Measurements from ENCODE around the gene DALRD3.

DALRD3 gene

DNA sequence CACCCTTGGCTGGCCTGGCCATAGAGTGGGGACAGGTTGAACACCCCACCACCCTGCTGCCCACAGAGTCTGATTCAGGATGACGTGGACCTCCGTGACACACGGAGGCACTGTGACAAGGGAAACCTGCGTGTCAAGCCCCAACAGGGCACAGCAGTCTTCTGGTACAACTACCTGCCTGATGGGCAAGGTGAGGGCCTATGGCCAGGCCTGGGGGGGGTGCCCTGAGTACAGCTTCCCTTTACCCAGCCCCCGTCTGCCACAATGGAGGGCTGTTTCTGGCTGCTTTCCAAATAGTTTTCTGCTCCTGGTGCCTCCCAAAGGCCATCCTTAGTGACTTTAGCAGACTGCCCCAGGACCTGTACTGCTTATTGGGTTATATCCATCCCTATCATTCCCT is 12.4 kb downstream of the DALRD3 start:
- H2AK5ac ChIP-seq (ENCODE audit: low read length): peak overlapping the region; percentile 89
- H3K4ac ChIP-seq (ENCODE audit: low read depth, low read length): no peak overlapping the region
- H3K27ac ChIP-seq (ENCODE audit: low read depth, low read length): no peak overlapping the region
- H4K91ac ChIP-seq (ENCODE audit: low read depth, low read length): peak overlapping the region; percentile 89
- no peak overlapping the region for H2BK5ac ChIP-seq (ENCODE audit: low read depth, low read length, poor library complexity)
- H3K4me1 ChIP-seq (ENCODE audit: control insufficient read depth in 1 of 2, insufficient read depth in 2 of 2, low read length in 2 of 2): peaks cover 13% of the 10 kb centered on the region in 2 experiments
- H2BK12ac ChIP-seq (ENCODE audit: low read length): no peak overlapping the region
- H2AFZ ChIP-seq (ENCODE audit: insufficient read depth, low read length, poor library complexity): no peak overlapping the region
- H4K12ac ChIP-seq (ENCODE audit: low read depth, low read length): peak overlapping the region; percentile 90
- peaks cover 0 to 2% of the 10 kb centered on the region in 2 experiments for H3K36me3 ChIP-seq (ENCODE audit: control insufficient read depth in 1 of 2, insufficient read depth in 2 of 2, low read length in 2 of 2)
- peaks cover 10% of the 10 kb centered on the region for H3K79me1 ChIP-seq (ENCODE audit: low read length)
- H3K27me3 ChIP-seq (ENCODE audit: insufficient read depth, low read length): no peaks in the 10 kb centered on the region
- no peaks in the 10 kb centered on the region for H3K9me3 ChIP-seq (ENCODE audit: insufficient read depth, low read depth, low read length)
- H3K4me3 ChIP-seq (ENCODE audit: low read depth, low read length): no peak overlapping the region
- H3K14ac ChIP-seq (ENCODE audit: low read length): no peak overlapping the region
- H3K23ac ChIP-seq (ENCODE audit: low read length): no peak overlapping the region
- no peak overlapping the region for H2BK120ac ChIP-seq (ENCODE audit: insufficient read depth, low read length, poor library complexity)
- H3K4me2 ChIP-seq (ENCODE audit: low read length): no peak overlapping the region
- WGBS (ENCODE audit: extremely low coverage, insufficient coverage, insufficient read length): no CpG with 5 or more reads among the region's 5 CpGs
- no peak overlapping the region for H3K18ac ChIP-seq (ENCODE audit: low read length)
- H4K8ac ChIP-seq (ENCODE audit: low read depth, low read length): peak overlapping the region; percentile 93
- peaks cover 14% of the 10 kb centered on the region for H3K79me2 ChIP-seq (ENCODE audit: control insufficient read depth, insufficient read depth, low read length, poor library complexity)
- DNase-seq: no peak
- no peak overlapping the region for H3K9ac ChIP-seq (ENCODE audit: low read length)

DNA sequence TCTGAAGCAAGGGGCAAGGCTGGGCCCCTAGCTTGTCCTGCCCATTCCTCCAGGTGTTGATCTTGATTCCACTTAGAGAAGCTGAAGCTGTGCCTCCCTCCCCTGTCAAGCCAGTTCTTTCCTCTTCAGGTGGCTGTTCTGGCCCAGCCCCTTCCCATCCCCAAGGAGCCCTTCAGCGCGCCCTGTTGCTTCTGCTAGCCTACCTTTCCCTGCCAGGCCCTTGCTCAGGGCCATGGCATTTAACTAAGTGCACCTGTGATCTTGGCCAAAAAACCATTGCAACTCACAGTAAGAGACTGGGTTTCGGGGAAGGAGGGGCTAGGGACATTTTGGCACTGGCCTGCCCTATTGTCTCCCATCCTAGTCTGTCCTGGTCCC is 13.1 kb downstream of the DALRD3 start:
- no peak overlapping the region for H3K4me2 ChIP-seq (ENCODE audit: low read length)
- H3K18ac ChIP-seq (ENCODE audit: low read length): no peak overlapping the region
- H3K14ac ChIP-seq (ENCODE audit: low read length): no peak overlapping the region
- H2AK5ac ChIP-seq (ENCODE audit: low read length): no peak overlapping the region
- WGBS (ENCODE audit: extremely low coverage, insufficient coverage, insufficient read length): no CpG with 5 or more reads among the region's 3 CpGs
- no peak for DNase-seq
- no peak overlapping the region for H4K12ac ChIP-seq (ENCODE audit: low read depth, low read length)
- H2BK120ac ChIP-seq (ENCODE audit: insufficient read depth, low read length, poor library complexity): no peak overlapping the region
- H2BK5ac ChIP-seq (ENCODE audit: low read depth, low read length, poor library complexity): no peak overlapping the region
- peaks cover 14% of the 10 kb centered on the region for H3K79me2 ChIP-seq (ENCODE audit: control insufficient read depth, insufficient read depth, low read length, poor library complexity)
- peaks cover 10% of the 10 kb centered on the region for H3K79me1 ChIP-seq (ENCODE audit: low read length)
- H3K23ac ChIP-seq (ENCODE audit: low read length): no peak overlapping the region
- H3K9me3 ChIP-seq (ENCODE audit: insufficient read depth, low read depth, low read length): no peaks in the 10 kb centered on the region
- no peak overlapping the region for H4K91ac ChIP-seq (ENCODE audit: low read depth, low read length)
- H3K4ac ChIP-seq (ENCODE audit: low read depth, low read length): no peak overlapping the region
- H3K4me3 ChIP-seq (ENCODE audit: low read depth, low read length): no peak overlapping the region
- H3K27me3 ChIP-seq (ENCODE audit: insufficient read depth, low read length): no peaks in the 10 kb centered on the region
- H3K36me3 ChIP-seq (ENCODE audit: control insufficient read depth in 1 of 2, insufficient read depth in 2 of 2, low read length in 2 of 2): peaks cover 0 to 2% of the 10 kb centered on the region in 2 experiments
- H3K4me1 ChIP-seq (ENCODE audit: control insufficient read depth in 1 of 2, insufficient read depth in 2 of 2, low read length in 2 of 2): peaks cover 13% of the 10 kb centered on the region in 2 experiments
- no peak overlapping the region for H2AFZ ChIP-seq (ENCODE audit: insufficient read depth, low read length, poor library complexity)
- H3K9ac ChIP-seq (ENCODE audit: low read length): no peak overlapping the region
- no peak overlapping the region for H2BK12ac ChIP-seq (ENCODE audit: low read length)
- H3K27ac ChIP-seq (ENCODE audit: low read depth, low read length): no peak overlapping the region
- H4K8ac ChIP-seq (ENCODE audit: low read depth, low read length): no peak overlapping the region

DNA sequence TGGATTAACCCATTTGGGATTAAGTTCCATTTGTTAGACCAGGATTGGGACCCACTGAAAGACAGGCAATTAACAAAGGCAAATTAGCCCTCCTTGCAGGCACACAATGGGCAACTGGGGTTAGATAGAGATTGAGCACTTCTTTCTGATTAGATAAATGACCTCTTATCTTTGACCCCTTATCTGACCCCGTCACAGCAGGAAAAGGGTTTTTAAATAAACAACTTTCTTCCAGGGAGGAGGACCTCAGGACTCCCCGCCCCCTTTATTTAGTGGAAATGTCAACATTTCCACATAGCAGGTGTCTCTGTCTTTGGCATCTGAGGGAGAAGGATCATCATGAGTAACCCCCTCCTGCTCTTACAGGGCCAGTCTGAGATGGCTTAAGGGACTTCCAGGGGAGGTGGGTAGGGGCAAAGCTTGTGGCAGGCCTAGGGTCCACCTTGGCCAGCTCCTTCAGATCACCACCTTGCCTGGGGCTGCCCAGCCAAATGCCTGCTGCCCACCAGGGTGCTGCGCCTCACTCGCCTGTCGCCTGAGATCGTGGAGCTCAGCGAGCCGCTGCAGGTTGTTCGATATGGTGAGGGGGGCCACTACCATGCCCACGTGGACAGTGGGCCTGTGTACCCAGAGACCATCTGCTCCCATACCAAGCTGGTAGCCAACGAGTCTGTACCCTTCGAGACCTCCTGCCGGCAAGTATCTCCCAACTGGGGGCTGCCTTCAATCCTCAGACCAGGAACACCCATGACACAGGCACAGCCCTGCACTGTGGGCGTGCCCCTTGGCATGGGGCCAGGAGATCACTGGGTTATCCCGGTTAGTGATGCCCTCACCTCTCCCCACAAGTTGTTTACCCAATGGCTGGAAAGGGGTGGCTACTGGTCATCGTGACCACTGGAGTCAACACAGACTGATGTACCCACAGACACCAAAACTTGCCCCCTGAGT is 13.8 kb downstream of the DALRD3 start:
- Histone ChIP-seq H4K12ac (ENCODE audit: low read depth, low read length) (no peak overlapping the region), H3K27me3 (ENCODE audit: insufficient read depth, low read length) (no peaks in the 10 kb centered on the region), H3K4ac (ENCODE audit: low read depth, low read length) (no peak overlapping the region), H3K4me3 (ENCODE audit: low read depth, low read length) (no peak overlapping the region), H3K9ac (ENCODE audit: low read length) (no peak overlapping the region), H4K8ac (ENCODE audit: low read depth, low read length) (no peak overlapping the region), H2BK5ac (ENCODE audit: low read depth, low read length, poor library complexity) (no peak overlapping the region), H4K91ac (ENCODE audit: low read depth, low read length) (no peak overlapping the region), H3K23ac (ENCODE audit: low read length) (no peak overlapping the region), H3K14ac (ENCODE audit: low read length) (no peak overlapping the region), H3K27ac (ENCODE audit: low read depth, low read length) (no peak overlapping the region), H3K9me3 (ENCODE audit: insufficient read depth, low read depth, low read length) (no peaks in the 10 kb centered on the region), H2BK120ac (ENCODE audit: insufficient read depth, low read length, poor library complexity) (no peak overlapping the region), H3K79me1 (ENCODE audit: low read length) (peaks cover 10% of the 10 kb centered on the region), H3K79me2 (ENCODE audit: control insufficient read depth, insufficient read depth, low read length, poor library complexity) (peaks cover 14% of the 10 kb centered on the region), H2BK12ac (ENCODE audit: low read length) (no peak overlapping the region), H3K4me2 (ENCODE audit: low read length) (no peak overlapping the region), H3K18ac (ENCODE audit: low read length) (no peak overlapping the region), H2AFZ (ENCODE audit: insufficient read depth, low read length, poor library complexity) (no peak overlapping the region), H2AK5ac (ENCODE audit: low read length) (no peak overlapping the region), H3K4me1 (ENCODE audit: control insufficient read depth in 1 of 2, insufficient read depth in 2 of 2, low read length in 2 of 2) (peaks cover 13% of the 10 kb centered on the region in 2 experiments), H3K36me3 (ENCODE audit: control insufficient read depth in 1 of 2, insufficient read depth in 2 of 2, low read length in 2 of 2) (peaks cover 0 to 2% of the 10 kb centered on the region in 2 experiments)
- no CpG with 5 or more reads among the region's 16 CpGs for WGBS (ENCODE audit: extremely low coverage, insufficient coverage, insufficient read length)
- DNase-seq: no peak

DNA sequence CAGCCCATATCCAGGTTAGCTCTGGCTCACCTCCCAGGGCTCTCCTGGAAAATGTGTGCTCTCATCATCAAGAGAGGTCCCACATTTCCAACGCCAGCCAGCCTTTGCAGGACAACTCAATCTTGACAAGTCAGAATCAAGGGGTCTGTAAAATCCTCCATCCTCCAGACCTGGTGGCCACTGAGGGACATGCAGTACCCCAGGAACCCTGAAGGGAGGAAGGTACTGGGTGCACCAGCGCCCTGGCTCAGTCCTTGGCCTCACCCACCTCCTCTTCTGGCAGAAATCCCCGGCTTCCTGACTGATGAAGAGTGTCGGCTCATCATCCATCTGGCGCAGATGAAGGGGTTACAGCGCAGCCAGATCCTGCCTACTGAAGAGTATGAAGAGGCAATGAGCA is 17.2 kb downstream of the DALRD3 start:
- WGBS (ENCODE audit: extremely low coverage, insufficient coverage, insufficient read length): no CpG with 5 or more reads among the region's 6 CpGs
- no peak overlapping the region for H2BK5ac ChIP-seq (ENCODE audit: low read depth, low read length, poor library complexity)
- H3K4me2 ChIP-seq (ENCODE audit: low read length): no peak overlapping the region
- no peak overlapping the region for H3K4me3 ChIP-seq (ENCODE audit: low read depth, low read length)
- H4K12ac ChIP-seq (ENCODE audit: low read depth, low read length): no peak overlapping the region
- H2AFZ ChIP-seq (ENCODE audit: insufficient read depth, low read length, poor library complexity): no peak overlapping the region
- H2AK5ac ChIP-seq (ENCODE audit: low read length): no peak overlapping the region
- no peak overlapping the region for H3K23ac ChIP-seq (ENCODE audit: low read length)
- H3K27ac ChIP-seq (ENCODE audit: low read depth, low read length): no peak overlapping the region
- H2BK120ac ChIP-seq (ENCODE audit: insufficient read depth, low read length, poor library complexity): no peak overlapping the region
- no peak overlapping the region for H3K14ac ChIP-seq (ENCODE audit: low read length)
- no peak overlapping the region for H4K91ac ChIP-seq (ENCODE audit: low read depth, low read length)
- H2BK12ac ChIP-seq (ENCODE audit: low read length): no peak overlapping the region
- H3K36me3 ChIP-seq (ENCODE audit: control insufficient read depth in 1 of 2, insufficient read depth in 2 of 2, low read length in 2 of 2): peaks cover 2% of the 10 kb centered on the region in 2 experiments
- no peak overlapping the region for H3K9ac ChIP-seq (ENCODE audit: low read length)
- DNase-seq: no peak
- H3K79me1 ChIP-seq (ENCODE audit: low read length): no peaks in the 10 kb centered on the region
- no peaks in the 10 kb centered on the region for H3K79me2 ChIP-seq (ENCODE audit: control insufficient read depth, insufficient read depth, low read length, poor library complexity)
- H3K4ac ChIP-seq (ENCODE audit: low read depth, low read length): no peak overlapping the region
- H4K8ac ChIP-seq (ENCODE audit: low read depth, low read length): no peak overlapping the region
- H3K27me3 ChIP-seq (ENCODE audit: insufficient read depth, low read length): no peaks in the 10 kb centered on the region
- H3K4me1 ChIP-seq (ENCODE audit: control insufficient read depth in 1 of 2, insufficient read depth in 2 of 2, low read length in 2 of 2): peaks cover under 1 to 3% of the 10 kb centered on the region in 2 experiments
- no peaks in the 10 kb centered on the region for H3K9me3 ChIP-seq (ENCODE audit: insufficient read depth, low read depth, low read length)
- no peak overlapping the region for H3K18ac ChIP-seq (ENCODE audit: low read length)
